GM18505 (cell line): Measurements from ENCODE around the gene BTBD9.

Experiments
- ATAC-seq: cut with Tn5 transposase; IDR thresholded peaks from one replicate; pipeline ENCODE4 v1.9.1; 2021; ENCODE audit not compliant: unreplicated experiment
- POLR2A ChIP-seq: IDR thresholded peaks from 4 replicates; pipeline ENCODE4 v1.6.1; 2011; ENCODE audit warnings: borderline replicate concordance; ENCODE audit not compliant: insufficient read depth, insufficient read length; ENCODE audit errors: extremely low read depth

Gene BTBD9

DNA sequence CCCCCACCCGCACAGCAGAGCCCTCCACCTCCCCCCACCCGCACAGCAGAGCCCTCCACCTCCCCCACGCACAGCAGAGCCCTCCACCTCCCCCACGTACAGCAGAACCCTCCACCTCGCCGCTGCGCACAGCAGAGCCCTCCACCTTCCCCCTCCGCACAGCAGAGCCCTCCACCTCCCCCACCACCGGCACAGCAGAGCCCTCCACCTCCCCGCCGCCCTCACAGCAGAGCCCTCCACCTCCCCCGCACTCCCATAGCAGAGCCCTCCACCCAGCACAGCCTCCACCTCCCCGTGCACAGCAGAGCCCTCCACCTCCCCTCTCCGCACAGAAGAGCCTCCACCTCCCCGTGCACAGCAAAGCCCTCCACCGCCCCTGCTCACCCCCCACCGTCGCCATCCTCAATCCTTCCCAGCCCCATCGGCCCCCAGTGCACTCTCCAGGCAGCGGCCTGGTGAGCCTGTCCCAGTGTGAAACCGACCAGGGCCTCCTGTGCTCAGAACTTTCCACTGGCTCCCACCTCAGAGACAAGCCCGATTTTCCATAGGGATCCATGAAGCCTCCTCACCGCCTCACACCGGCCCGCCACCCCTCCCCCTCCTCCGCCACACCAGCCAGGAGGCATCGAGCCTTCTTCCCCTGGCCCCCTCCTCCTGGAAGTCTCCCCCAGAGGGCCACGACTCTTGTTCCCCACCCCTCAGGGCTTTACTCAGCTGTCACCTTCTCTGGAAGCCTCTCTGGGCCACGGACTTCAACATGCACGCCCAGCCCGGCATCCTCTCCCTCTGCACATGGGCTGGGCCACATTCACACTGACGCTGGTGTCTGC lies 473.1 kb downstream of the BTBD9 start:
- TF ChIP-seq POLR2A, result no peak
- ATAC-seq, result no peak

- no peak for TF ChIP-seq POLR2A
- no peak for ATAC-seq
Measured at GRCh38 chr6:38164671-38165108, 475.0 kb downstream of the BTBD9 start.

GRCh38 chr6:38164131-38164481 lies 475.6 kb downstream of the BTBD9 start:
- no peak for TF ChIP-seq POLR2A
- no peak for ATAC-seq

DNA sequence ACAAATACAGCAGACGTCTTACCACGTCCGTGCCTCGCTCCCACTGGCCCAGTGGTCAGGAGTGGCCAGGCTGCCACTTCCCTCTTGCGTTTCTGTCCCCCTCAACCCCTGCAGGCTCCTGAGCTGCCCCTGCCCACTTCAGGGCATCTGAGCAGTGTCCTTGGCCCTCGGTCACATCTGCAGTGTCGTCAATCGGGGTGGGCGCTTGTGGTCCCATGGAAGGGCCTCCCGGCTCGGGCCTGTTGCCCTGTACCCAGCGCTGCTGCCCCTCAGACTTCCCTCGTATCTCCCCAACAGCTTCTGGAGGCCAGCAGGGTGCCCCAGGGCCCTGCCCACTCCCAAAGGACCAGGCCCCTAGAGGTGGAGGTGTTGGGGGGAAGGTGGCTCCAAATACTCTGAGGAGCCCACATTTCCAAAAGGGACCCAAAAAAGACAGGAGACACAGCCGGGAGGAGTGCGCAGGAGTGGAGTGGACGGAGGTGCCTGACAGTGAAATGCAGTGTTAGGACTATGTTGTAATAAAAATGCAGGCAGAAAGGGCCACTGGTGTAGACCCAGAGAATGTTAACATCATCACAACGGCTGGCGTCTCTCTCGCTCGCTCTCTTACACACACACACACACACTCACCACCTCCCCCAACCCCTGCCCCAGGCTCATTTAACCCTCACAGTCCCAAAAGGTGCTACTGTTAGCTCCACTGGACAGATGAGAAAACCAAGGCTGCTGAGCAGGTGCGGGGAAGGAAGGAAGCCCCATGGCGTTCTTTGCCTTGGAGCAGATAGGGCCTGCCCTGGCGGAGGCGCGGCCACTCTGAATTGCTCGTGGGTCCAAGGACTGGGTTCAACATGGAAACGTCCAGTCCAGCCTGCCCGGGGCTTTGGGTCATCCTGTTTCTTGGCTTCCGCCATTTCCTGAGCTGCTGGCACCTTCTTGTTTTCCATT lies 476.3 kb downstream of the BTBD9 start:
- ATAC-seq, result no peak
- no peak for TF ChIP-seq POLR2A

DNA sequence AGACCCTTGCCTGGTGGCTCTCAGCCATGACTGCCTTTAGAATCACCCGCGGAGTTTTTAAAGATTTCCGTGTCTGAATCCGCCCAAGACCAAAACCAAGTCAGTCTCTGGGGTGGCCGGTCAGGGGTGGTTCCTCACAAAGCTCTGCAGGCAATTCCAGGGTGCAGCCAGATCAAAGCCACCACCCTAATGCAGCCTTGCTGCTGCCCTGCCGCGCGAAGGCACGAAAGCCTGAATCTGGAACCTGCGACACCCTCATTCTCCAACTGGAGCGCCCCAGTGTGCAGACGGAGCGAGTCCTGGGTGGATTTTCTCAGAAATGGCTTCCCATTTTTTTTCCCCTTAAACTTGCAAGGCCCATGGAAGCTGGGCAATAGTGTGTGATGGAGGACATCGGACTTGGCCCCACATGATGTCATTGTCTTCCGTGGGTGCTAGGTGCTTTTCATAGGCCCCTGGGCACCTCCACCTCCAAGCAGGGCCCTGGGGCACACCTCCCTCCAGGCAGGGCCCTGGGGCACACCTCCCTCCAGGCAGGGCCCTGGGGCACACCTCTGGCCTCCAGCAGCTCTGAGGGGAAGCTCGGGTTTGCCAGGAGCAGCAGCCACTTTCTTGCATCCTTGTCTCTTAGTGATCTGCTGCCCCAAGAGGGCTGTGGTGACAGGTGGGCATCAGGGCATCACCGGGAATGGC lies 477.1 kb downstream of the BTBD9 start:
- ATAC-seq, result no peak
- TF ChIP-seq POLR2A, result no peak

GRCh38 chr6:38161754-38162492 lies 477.8 kb downstream of the BTBD9 start:
- ATAC-seq, result no peak
- no peak for TF ChIP-seq POLR2A

DNA sequence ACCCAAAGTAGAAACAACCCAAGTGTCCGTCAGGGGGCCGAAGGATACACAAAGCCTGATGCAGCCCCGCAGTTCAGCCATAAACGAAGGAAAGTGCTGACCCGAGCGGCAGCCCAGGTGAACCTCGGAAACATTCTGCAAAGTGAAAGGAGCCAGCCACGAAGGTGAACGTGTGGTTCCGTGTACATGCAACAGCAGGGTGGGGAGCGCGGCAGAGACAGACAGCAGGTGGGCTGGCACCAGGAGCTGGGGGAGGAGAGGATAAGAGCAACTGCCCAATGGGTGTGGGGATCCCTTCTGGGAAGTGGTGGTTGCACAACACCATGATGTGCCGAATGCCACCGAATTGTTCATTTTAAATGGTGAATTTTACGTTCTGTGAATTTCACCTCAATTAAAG lies 478.4 kb downstream of the BTBD9 start:
- ATAC-seq, result no peak
- TF ChIP-seq POLR2A, result no peak

GRCh38 chr6:38160831-38161230 lies 478.9 kb downstream of the BTBD9 start:
- no peak for TF ChIP-seq POLR2A
- no peak for ATAC-seq

DNA sequence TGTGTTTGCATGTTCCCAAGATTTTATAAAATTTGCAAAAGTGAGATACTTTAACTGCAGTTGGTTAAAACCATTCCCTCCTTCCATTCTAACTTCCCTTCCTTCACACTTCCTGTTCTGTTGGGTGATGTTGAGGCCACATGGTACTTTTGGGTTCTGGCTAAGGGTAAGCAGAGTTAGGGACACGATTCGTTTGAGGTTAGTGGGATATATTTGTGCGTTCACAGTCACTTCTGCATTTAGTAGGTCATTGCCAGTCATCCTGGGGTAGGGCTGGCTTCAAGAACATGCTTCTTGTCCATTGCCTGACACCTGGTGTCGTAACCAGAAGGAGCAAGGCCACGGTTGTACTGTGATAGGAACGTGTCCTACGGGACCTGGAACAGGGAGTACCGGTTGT lies 480.1 kb downstream of the BTBD9 start:
- no peak for ATAC-seq
- TF ChIP-seq POLR2A, result no peak

DNA sequence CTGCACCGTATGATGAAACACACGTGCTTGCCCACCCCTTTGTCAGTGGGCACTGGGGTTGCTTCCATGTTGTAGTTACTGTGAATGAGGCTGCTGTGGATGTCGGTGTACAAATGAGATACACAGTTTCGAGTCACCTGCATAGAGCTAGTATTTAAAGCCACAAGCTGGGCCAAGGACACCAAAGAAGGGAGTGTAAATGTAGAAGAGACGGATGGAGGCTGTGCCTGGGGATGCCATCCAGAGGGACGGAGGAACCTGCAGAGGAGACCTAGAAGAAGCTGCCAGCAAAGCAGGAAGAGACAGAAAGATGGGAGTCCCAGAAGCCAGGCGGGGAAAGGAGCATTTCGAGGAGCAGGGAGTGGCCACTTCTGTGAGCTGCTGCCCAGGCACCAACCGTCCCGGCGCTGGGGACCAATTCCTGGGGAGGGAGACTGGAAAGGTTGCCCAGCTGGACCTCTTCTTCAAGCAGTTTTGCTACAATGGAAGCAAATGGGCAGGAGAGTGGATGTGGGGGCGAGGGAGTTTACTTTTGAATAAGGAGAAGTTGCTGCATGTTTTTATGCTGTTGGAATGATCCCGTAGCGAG lies 480.9 kb downstream of the BTBD9 start:
- no peak for TF ChIP-seq POLR2A
- ATAC-seq, result no peak

DNA sequence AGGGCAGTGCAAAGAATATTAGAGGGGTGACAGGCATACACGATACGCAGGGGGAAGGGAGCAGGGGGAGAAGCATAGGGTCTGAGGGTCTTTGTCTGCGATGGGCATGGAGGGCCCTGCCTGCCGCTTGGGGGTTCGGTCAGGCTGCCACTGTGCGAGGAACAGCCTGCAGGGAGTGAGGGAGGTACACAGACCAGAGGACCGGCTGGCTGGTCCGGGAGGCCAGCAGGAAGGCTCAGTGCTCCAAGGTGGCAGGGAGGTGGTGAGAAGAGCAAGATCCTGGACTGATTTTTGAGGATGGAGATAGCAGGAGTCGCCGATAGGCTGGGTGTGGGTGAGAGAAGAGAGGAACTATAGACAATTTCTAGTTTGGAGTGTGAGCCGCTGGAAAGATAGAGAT lies 481.8 kb downstream of the BTBD9 start:
- ATAC-seq, result no peak
- no peak for TF ChIP-seq POLR2A

- no peak for ATAC-seq
- TF ChIP-seq POLR2A, result no peak
Measured at GRCh38 chr6:38156818-38157565, 482.7 kb downstream of the BTBD9 start.
